Measurements from ENCODE around the gene KLHDC1.

The KLHDC1 gene

DNA sequence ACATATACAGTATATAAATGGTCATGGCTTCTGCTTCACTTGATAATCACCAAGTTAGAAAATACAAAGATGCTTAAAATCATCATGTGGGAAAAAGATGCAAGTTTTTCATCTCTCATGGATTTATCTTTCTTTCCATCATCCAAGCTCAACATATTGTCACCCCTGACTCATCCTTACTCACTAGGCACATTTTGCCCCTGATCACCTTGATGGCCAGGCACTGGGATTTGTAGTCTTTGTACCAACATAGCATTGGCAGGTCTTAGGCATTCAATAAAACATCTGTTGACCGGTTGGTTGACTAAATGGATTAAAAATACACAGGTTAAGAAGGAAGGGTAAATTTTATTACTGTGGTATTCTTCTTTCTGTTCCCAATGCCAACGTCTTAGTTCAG is 103.1 kb downstream of the KLHDC1 start:
- H3K4me3 Mint-ChIP-seq: no peak overlapping the region
- no peaks in the 10 kb centered on the region for H3K9me3 Mint-ChIP-seq
- no peaks in the 10 kb centered on the region for H3K4me1 Mint-ChIP-seq (ENCODE audit: low read depth)
- H3K27me3 Mint-ChIP-seq: no peaks in the 10 kb centered on the region
- H3K27ac Mint-ChIP-seq: peak overlapping the region; percentile 8
- peaks cover 86% of the 10 kb centered on the region for H3K36me3 Mint-ChIP-seq (ENCODE audit: low read depth)
